Stimulated activated CD4-positive, alpha-beta T cell treated with anti-CD3 and anti-CD28 coated beads, Interleukin-1b, Interleukin-23, amount 100 ng/mL, for 1 hour (primary cell): Measurements from ENCODE around the gene CD200.
"Not testable (repeated sequence)": the region's sequence is repeated elsewhere in the genome, so short reads cannot be mapped to it uniquely, and the experiment has no call there.

Experiments
- DNase-seq, 2 donors: peaks; one replicate each; pipeline ENCODE4 v3.0.0-alpha.2; 2020; ENCODE audit warnings: low read depth in 2 of 2

The CD200 gene

DNA sequence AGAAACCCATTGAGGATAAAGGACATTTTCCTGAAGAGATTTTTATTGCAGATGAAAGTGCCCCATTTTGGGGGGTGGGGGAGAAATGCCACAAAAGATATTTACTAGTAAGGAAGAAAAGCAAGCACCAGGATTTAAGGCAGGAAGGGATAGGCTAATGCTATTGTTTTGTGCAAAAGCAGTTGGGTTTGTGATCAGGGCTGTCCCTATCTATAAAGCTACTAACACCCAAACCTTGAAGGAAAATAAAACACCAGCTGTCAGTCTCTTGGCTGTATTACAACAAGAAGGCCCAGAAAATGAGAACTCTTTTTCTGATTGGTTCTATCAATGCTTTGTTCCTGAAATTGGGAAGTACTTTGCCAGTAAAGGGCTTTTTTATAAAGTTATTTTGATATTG, 56.0 kb downstream of the CD200 start:
- no peak for DNase-seq

DNA sequence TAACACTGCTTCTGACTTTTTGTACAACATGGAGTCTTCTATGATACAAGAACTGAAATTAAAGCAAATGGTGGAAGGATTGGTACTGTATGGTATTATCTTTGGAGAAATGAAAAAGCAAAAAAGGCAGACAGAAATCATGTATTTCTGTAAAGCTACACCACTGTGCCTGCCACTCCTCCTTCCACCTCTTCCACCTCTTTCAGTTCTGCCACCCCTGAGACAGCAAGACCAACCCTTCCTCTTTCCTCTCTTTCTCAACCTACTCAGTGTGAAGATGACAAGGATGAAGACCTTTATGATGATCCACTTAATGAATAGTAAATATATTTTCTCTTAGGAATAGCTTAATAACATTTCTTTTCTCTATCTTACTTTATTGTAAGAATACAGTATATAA, 57.0 kb downstream of the CD200 start:
- no peak for DNase-seq

DNA sequence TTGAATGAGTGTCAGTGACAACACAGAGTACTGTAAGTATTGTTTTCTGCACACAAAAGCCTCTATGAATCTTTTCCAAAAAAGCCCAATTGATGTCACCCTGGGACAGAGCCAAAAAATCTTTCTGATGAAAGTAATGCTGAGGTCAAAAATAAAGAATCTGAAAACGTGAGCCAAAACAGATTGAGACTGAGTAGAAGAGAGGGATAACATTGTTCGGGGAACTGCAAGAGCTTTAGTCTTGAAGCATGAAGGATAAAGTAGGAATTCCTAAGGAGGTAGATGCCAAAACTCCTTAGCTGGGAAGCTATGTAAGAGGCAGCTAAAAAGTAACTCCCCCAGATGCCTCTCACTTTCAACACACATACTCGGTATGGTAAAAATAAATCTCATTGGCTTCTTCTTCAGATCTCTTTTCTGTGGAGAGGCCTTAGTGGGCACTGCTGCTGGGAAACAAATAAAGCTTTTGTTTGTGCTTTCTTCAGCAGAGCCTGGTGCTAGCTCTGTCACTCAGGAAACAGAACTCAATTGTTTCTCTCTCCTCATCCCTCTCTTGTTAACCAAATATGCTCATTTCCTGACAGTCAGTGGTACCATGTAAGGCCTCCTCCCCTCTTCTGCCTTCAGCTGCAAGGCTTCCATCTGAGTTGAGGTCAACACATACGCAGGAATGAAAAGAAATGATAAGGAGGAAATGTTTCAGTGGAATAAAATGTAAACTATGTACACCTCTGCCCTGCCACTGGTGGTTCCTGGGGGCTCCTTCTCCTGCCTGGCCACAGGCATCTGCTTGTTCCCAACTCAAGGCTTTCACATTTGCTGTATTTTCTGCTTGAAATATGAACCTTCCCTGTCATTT, 58.1 kb downstream of the CD200 start:
- DNase-seq = no peak

DNA sequence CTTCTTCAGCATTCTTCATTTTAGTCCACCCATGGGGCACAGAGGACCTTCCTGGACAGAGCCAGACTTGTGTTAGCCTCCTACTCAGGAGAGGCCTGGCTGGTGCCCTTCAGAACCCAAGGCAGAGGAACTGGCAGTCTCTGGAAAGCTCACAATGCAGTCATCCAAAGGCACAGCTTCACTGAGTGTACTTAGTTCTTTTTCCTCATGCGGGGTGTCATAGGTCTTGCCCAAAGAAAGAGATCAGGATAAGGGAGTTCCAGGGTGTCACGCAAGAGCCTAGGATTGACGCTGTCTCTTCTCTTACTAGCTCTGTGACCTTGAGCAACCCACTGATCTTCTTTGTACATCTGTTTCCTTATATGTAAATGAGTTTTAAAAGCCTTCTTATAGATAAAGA, 58.7 kb downstream of the CD200 start:
- DNase-seq = no peak

DNA sequence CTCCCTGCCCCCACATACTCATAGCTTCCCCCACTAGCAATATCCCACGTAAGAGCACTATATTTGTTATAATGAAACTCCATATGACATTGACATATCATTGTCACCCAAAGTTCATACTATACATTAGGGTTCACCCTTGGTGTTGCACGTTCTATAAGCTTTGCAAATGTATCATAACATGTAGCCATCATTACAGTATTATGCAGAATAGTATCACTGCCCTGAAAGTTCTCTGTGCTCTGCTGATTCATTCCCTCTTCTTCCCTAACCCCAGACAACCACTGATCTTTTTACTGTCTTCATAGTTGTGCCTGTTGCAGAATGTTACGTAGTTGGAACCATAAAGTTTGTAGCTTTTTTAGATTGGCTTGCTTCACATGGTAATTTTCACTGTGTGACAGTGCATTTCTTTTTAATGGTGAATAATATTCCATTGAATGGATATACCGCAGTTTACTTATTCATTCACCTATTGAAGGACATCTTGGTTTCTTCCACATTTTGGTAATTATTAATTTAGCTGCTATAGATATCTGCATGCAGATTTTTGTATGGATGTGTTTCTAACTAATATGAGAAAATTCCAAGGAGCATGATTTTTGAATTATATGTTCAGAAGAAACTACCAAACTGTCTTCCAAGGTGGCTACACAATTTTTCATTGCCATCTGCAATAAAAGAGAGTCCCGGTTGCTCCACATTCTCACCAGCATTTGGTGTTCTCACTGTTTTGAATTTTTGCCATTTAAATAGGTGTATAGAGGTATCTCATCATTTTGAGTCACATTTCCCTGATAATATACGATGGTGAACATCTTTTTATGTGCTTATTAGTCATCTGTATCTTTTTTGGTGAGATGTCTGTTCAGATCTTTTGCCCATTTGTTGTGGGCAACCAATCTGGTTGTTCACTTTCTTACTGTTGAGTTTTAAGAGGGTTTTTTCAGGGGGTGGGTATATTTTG, 59.7 kb downstream of the CD200 start:
- DNase-seq = no peak

DNA sequence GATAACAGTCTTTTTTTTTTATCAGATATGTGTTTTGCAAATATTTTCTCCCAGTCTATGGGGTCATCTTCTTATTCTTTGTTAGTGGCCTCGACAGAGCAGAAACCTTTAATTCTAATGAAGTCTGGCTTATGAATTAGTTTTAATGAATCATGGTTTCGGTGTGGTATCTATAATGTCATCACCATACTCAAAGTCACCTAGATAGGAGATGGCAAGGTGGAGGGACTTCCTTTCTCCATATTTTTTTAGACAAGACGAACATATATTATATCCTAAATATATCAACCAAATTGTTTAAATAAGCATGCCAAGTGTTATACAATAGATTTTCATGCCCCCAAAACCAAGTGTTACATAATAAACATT, 60.4 kb downstream of the CD200 start:
- no peak for DNase-seq

DNA sequence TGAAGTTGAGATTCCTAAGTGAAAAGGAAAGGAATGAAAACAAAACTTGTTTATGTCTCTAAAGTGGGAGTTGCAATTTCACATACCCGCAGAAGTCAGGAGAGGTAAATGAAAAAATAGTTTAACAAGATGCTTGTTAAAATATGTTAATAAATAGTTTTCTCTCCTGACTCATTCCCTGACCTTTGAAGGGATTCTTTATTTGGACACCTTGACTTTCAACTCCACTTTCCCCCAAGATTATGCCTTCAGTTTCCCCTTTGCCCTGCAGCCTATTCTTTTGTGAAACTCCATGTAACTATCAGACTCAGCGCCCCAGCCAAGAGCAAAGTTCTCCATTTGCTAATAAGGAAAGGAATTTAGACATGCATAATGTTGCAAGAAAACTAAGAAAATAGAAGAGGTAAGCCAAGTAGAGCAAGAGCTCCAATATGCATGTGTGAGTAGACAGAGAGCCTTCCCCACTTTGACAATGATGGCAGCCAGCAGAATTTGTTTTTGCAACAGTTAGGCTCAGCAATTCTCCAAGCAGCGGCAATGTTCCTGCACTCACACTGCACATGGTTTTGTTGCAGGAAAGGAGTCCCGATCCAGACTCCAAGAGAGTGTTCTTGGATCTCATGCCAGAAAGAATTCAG, 61.2 kb downstream of the CD200 start:
- DNase-seq = no peak

DNA sequence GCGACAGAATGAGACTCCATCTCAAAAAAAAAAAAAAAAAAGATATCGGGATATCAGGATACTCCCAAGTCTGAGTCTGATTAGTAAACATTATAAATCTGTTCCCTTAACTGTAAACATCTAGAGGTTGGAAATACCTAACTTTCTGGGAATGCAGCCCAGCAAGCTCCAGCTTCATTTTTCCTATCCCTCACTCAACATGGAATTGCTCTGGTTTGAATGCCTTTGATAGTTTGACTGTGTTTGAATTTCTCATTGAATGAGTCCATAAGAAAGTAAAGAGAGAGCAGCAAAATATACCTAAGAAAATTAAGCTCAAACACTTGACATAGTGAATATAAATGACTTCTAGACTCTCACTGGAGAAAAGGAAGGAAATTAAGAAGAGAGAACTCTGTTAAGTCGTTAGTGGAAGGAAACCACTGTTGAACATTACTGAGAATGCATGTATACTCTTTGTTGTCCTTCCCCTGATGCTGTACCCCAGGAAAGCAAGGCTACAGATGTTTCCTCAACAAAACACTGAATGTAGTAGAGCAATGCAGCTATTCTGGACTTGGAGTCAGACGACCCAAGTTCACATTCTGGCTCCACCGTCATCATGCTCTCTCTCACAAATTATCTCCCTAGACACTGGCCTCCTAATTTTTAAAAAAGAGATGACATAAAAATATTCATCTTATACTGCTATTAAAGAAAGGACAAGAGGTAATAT, 62.4 kb downstream of the CD200 start:
- no peak for DNase-seq

DNA sequence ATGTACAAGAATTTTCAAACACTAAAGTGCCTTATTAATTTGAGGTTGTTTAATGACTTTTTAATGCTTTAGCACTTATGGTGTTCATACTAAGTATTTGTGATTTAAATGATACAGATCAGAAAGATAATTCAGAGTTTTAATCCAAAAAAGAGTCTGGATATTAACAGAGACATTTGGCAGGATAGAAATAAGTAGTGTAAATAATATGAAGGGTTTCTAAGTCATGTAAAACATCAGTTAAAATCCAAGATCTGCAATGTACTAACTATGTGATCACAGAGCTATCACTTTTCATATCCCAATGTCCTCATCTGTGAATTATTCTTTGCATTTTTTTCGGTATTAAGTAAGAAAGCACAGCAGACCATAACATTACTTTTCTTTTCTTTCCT, 62.9 kb downstream of the CD200 start:
- no peak for DNase-seq

DNA sequence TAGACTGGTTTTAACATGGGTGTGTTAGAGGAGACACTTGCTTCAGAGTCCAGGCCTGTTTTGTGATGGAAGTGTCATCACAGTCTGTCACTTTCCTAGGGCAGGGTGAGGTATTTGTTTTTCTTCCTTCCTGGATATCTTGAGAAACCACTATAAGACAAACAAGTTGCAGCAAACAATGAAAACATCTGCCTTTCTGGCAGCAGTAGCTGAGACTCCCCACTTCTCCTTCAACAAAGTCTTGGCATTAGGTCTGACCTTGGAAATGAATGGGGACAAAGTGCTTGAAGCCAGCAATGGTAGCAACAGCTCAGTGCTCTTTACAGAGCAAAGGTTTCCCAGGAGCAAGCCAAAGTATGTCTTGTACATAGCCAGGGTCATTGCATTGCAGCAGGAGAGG, 64.6 kb downstream of the CD200 start:
- no peak for DNase-seq

DNA sequence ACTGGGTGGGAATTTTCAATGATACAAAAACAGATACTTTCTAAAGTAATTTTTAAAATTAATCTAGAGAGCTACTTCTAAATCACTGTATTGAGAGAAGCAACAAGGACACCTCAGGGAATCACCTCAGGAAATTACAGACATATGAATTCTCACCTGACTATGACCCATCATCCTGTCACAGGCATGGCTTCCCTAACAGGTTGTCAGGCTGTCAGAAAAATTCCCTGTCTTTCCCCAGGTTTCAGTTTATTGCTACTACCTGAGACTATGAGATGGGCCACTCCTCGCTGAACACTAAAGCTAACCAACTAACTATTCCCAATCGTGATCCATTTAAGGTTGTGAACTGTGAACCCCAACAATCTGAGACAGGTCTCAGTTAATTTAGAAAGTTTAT, 66.1 kb downstream of the CD200 start:
- no peak for DNase-seq

DNA sequence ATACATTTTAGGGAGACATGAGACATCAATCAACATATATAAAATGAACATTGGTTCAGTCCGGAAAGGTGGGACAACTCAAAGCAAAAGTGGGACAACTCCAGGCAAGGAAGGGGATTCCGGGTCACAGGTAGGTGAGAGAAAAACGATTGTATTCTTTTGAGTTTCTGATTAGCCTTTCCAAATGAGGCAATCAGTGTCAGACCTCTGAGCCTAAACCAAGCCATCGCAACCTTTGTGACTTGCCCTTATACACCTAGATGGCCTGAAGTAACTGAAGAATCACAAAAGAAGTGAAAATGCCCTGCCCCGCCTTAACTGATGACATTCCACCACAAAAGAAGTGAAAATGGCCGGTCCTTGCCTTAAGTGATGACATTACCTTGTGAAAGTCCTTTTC, 66.6 kb downstream of the CD200 start:
- not testable (repeated sequence) for DNase-seq

DNA sequence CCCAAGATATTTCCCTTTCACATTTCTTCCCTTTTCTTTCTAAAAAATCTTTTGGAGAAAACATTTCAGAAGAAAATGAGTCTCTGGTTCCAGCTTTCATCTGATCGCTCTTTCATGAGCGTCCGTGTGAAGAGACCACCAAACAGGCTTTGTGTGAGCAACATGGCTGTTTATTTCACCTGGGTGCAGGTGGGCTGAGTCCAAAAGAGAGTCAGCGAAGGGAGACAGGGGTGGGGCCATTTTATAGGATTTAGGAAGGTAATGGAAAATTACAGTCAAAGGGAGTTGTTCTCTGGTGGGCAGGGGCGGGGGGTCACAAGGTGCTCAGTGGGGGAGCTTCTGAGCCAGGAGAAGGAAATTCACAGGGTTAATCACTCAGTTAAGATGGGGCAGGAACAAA, 67.4 kb downstream of the CD200 start:
- not testable (repeated sequence) for DNase-seq

DNA sequence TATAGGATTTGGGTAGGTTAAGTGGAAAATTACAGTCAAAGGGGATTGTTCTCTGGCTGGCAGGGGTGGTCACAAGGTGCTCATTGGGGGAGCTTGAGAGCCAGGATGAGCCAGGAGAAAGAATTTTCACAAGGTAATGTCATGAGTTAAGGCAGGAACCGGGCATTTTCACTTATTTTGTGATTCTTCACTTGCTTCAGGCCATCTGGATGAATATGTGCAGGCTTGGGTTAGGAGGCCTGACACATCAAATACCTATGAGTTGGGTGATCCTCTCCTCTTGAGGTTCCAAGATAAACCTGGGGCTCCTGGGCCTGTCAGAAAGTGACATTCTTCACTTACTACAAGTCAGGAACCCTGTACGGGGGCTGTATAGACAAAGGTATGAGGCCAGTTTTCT, 68.7 kb downstream of the CD200 start:
- no peak for DNase-seq

DNA sequence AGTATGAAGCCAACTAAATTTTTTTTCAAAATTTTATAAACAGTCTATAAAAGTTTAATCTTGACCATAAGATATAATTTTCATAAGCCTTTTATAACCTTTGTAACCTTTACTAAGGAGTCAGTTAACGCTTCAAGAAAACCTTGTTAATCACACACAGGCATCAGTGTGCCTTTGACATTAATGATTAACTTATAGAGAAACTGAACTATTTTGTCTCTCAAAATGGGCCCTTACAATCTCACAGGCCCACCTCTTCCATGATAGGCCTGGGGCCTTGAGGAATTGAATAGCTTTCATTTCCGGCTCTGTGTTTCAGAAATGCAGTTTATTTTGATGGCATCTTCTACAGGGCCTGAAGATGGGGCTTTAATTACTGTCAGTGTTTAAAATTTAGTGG, 70.1 kb downstream of the CD200 start:
- no peak for DNase-seq

DNA sequence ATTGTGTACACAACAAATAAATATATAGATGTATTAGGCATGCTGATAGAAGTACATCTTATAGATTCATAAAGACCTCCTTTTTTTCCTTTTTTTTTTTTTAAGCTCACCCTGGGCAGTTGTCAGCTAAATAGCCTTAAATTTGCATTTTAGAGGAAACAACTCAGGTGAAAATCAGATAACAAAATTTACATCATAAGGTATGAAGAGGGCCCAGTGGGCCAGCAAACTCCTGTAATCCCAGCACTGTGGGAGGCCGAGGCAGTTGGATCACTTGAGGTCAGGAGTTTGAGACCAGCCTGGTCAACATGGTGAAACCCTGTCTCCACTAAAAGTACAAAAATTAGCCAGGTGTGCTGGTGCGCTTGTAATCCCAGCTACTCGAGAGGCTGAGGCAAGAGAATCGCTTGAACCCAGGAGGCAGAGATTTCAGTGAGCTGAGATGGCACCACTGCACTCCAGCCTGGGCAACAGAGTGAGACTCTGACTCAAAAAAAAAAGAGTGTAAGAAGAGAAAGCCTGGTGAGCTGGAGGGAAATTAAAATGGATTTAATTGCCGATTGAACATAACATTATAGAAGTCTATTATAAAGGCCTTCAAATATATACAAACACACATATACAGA, 72.1 kb downstream of the CD200 start:
- not testable (repeated sequence) for DNase-seq

DNA sequence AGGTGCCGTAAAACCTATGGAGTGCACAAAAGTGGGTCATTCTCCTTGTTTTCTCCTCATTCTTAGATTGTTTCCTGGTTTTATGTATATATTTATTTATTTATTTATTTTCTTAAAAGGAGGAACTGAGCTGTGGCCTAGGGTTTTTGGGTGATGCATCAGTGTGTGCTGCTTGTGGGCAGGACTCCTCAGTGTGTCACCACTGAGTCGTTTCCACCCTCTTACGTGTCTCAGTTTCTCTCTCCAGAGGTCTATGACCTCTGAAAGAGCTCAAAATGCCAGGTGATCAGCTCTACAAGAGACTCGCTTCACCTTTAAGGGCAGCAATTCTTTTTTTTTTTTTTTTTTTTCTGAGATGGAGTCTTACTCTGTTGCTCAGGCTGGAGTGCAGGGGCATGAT, 72.9 kb downstream of the CD200 start:
- no peak for DNase-seq

DNA sequence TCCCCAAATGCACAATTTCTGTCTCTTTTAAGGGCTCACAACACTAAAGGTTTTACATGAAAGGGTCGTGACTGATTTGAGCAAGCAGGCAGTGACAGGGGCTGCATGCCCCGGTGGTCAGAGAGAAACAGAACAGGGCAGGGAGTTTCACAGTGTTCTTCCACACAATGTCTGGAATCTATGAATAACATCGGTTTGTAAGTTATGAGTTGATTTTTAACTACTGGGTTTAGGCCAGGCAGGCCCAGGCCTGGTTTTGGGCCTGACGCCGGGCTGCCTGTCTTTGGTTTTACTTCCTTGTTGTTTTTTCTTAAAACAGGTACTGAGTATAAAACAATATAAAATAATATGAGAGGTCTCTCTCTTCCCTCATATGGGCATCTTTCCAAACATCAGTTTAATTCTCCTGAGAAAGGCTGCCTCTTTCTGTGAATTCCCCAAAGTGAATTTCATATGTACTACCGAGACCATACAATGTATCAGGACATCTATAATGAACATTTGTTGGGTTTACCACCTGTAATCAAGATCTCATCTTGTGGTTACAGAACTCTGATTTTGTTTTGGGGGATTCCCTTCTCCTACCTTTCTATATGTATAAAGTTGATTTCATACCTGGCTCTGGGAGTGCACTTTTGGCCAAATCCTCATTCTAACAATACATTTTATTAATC, 74.4 kb downstream of the CD200 start:
- no peak for DNase-seq

DNA sequence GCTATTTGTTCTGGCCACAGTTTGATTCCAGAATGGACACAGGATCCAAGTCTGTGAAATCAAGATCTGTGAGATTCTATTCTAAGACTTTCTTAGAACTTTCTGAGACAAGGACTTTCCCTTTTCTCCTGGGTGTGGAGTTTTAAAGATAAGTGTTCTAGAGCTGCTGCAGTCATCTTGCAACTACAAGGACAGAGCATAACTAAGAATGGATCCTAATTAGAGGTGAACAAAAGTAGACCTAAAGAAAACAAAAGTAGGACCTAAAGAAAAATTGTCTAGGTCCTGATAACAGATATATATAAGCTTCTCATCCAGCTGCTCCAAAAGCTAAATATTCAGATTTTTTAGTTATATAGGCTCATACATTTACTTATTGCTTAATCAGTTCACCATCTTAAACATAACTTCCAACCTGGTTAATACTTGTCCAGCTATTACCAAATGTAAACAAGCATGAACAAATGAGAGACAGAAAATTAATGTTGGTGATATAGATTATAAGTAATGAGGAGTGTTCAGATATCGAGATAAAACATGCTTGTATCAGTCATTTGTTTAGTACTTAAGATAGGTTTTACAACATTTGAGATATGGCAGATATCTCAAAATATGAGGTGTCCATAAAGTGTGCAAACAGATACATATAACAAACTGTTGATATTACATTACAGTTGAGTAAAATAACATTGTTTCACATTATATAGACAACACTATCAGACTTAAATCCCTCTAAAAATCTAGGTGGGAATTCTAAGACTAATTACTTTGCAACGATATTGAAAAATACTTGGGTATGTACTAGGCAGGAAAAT, 75.1 kb downstream of the CD200 start:
- no peak for DNase-seq

DNA sequence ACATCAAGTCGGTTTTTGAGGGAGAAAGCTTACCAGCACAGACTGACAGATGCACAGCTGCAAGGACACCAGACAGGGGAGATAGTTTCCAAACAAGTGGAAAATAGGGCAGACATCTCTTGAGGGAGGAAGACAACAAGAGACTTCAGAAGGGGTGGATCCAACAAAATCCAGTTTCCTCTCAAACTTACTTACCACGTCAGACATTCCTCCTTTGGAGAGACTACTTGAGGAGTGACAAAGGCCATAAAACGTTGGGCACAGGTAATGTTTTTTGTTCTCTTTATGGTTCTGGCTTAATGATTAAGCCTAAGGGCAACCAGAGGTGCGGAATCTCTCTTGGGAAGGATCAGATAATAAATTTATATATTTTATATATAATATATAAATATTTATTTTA, 76.1 kb downstream of the CD200 start:
- no peak for DNase-seq
